GM12874 (cell line): ENCODE measurements around the gene KL.

Experiments used
- TF ChIP-seq, protein P1 (sequence below): IDR thresholded peaks from 2 replicates; pipeline ENCODE4 v1.5.1; 2011; ENCODE audit warnings: low read depth, mild to moderate bottlenecking, control low read depth, low read length, moderate library complexity; ENCODE audit not compliant: insufficient read depth

KL gene

DNA sequence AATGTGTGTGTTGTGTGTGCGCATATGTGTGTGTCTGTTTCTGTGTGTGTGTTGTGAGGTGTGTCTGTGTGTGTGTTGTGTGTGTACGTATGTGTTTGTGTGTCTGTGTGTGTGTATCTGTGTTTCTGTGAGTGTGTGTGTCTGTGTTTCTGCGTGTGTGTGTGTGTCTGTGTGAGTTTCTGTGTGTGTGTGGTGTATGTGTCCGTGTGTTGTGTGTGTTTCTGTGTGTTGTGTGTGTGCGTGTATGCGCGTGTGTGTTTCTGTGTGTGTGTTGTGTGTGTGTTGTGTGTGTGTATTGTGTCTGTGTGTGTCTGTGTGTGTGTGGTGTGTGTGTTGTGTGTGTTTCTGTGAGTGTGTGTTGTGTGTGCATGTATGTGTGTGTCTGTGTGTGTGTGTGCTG lies 38.9 kb upstream of the KL start:
- TF ChIP-seq, protein P1, sequence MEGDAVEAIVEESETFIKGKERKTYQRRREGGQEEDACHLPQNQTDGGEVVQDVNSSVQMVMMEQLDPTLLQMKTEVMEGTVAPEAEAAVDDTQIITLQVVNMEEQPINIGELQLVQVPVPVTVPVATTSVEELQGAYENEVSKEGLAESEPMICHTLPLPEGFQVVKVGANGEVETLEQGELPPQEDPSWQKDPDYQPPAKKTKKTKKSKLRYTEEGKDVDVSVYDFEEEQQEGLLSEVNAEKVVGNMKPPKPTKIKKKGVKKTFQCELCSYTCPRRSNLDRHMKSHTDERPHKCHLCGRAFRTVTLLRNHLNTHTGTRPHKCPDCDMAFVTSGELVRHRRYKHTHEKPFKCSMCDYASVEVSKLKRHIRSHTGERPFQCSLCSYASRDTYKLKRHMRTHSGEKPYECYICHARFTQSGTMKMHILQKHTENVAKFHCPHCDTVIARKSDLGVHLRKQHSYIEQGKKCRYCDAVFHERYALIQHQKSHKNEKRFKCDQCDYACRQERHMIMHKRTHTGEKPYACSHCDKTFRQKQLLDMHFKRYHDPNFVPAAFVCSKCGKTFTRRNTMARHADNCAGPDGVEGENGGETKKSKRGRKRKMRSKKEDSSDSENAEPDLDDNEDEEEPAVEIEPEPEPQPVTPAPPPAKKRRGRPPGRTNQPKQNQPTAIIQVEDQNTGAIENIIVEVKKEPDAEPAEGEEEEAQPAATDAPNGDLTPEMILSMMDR, result no peak

DNA sequence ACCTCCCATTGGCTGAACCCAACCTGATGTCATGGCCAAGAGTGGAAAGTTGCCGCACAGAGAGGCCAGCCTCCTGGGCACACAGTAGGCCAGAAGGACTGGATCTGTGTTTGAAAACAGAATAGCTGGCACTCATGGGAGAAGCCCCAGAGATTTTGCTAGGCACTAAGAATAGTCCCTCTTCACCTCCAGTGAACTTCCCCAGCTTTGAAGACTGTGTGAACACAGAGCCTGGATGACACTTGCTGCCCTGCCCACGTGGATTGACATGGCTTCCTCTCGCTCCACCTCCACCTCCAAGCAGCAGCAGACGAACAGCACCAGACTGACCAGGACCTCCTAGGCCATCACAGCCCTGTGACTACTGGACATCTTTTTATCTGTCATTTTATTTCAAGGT lies 37.9 kb upstream of the KL start:
- TF ChIP-seq, protein P1, result no peak

DNA sequence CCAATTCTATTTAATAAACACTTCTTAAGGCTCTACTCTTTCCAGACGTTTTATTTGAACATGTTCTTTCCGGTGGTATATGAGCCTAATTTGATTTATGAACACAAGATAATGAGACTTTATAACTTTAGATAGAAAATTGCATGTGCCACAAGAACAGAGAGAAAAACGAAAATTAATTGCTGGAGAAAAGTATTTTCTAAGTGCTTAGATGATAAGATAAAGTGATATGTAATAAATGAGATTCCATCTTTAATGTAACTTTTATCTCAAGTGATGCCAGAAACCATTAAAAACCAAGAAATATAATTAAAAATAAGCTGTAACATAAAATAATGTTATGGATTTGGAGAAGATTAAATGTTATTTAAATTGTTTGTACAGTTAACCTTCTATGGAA lies 33.2 kb upstream of the KL start:
- TF ChIP-seq, protein P1, result no peak

DNA sequence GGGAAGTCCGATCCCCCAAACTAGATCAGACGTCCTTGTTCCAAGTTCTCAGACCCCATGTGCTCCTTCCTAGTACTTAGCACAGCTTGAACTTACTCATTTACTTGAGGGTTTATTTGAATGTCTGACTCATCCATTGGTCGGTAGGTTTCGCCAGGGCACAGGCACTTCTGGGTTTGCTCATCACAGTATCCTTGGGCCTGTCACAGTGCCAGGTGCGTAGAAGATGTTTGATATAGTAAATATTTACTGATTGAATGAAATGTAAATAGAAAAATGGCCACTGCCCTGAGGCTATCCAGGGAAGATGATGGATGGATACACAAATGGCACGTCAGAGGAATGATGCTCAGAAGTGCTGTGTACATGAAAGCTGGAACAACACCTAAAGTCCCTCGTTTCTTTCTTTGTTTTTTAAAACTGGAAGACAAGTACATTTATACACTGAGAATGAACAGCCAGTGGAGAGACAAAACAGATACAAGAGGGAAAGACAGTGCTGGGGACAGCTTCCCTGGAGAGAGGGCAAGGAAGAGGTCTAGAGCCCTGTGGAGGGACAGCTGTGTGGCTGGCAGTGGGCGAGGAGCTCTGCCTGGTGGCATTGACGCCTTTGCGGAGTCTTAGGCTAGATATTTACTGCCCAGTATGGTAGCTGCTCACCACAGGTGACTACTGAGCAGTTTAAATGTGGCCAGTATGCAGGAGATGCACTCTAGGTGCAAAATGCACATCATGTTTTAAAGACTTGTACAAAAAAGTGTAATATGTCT lies 31.2 kb upstream of the KL start:
- TF ChIP-seq, protein P1, result no peak

DNA sequence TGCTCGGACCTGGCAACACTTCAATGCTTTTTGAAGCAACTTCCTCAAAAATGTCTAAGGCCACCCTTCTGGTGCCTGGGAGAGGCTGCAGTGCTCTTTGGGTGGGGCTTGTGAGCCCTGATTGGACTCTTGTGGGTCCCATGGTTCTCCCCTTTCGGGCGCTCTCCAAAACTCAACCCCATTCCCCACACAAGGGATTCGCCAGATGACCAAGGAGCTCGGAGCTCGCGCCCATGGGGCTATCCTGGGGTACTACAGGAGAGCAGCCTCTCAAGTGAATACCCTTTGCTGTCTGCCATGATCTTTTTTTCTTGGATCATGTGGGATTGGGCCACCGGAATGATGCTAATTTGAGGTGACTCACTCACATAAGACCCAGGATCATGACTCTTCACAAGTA lies 29.7 kb upstream of the KL start:
- TF ChIP-seq, protein P1, result no peak

DNA sequence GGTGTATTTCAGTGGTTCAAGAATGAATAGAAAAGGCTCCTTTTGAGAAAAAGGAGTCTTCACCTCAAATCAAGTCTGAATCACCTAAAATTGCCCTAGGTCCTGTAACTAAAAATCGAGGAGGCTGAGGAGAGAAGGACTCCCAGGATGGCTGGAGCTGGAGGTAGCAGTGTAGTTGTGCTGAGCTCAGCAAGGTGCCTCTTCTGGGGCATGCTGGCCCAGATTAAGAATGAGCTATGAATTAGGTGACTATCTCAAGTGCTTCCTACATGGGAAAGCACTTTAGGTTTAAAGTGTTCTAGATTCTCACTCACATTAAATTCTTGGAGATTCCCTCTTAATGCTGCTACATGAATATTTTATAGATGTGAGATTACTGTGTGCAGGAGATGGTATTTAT lies 28.8 kb upstream of the KL start:
- TF ChIP-seq, protein P1, result no peak

DNA sequence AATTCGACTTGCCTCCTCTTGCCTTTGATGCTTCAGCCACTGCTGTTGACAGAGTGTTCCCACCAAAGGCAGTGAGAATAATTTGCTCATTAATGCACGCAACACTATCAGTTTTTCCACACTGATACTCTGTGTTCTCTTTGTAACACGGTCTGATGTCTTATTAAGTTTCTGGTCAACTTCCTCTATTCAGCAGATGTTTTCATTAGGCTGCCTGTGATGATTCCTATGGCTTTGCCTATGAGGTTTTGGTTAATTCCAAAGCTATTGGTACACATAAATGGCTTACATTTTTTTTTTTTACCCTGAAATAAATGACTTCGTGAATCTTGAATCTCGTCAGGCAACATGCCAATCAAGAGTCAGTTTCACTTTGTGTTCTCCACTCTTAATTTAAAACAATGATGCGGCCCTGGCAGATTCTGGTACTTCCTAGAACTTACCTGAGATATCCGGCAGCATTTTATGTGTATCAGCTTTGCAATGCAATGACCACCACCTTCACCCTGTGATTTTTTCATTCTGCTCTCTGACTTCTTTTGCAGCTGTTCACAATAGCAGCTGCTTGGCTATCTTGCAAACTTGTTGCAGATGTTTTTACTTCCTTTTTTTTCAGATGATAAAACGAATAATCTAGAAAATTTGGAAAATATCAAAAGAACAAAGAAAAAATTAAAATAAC lies 27.5 kb upstream of the KL start:
- TF ChIP-seq, protein P1, result no peak
